ENCODE results near the gene CRPPA. TPM values are rescaled to one million over a fixed set of nuclear protein-coding genes. Genes with fewer than 3 reads are reported as not detected.

CRPPA gene
- total RNA-seq, 1 donor from 2014 or later, result 16.7 TPM

- H3K9me3 ChIP-seq (ENCODE audit: control insufficient read depth in 3 of 3, low read length in 3 of 3), result no peaks in the 10 kb centered on the region
Observed at GRCh38 chr7:16412274-16413254, 8.8 kb downstream of the CRPPA start.

GRCh38 chr7:16411391-16411790 lies 9.9 kb downstream of the CRPPA start:
- Histone ChIP-seq H3K27me3 (ENCODE audit: control insufficient read depth in 3 of 3, insufficient read depth in 3 of 3, low read length in 3 of 3) (no peaks in the 10 kb centered on the region), H3K4me3 (ENCODE audit: low read length in 3 of 3) (no peak overlapping the region), H3K9ac (ENCODE audit: low read depth in 1 of 3, low read length in 3 of 3) (no peak overlapping the region), H3K9me3 (ENCODE audit: control insufficient read depth in 3 of 3, low read length in 3 of 3) (no peaks in the 10 kb centered on the region), H3K27ac (ENCODE audit: low read depth, low read length) (no peak overlapping the region), H3K36me3 (ENCODE audit: control insufficient read depth in 3 of 3, insufficient read depth in 3 of 3, low read length in 3 of 3) (no peaks in the 10 kb centered on the region), H3K4me1 (ENCODE audit: control insufficient read depth in 3 of 3, insufficient read depth in 3 of 3, low read length in 3 of 3) (peaks cover 0 to 3% (median 0%) of the 10 kb centered on the region in 3 donors)

More at GRCh38 chr7:16412274-16413254, 8.8 kb downstream of the CRPPA start:
- H3K36me3 ChIP-seq (ENCODE audit: control insufficient read depth in 3 of 3, insufficient read depth in 3 of 3, low read length in 3 of 3), result no peaks in the 10 kb centered on the region
- H3K27me3 ChIP-seq (ENCODE audit: control insufficient read depth in 3 of 3, insufficient read depth in 3 of 3, low read length in 3 of 3), result no peaks in the 10 kb centered on the region
- H3K4me3 ChIP-seq (ENCODE audit: low read length in 3 of 3), result no peak overlapping the region
- H3K9ac ChIP-seq (ENCODE audit: low read depth in 1 of 3, low read length in 3 of 3), result no peak overlapping the region
- H3K4me1 ChIP-seq (ENCODE audit: control insufficient read depth in 3 of 3, insufficient read depth in 3 of 3, low read length in 3 of 3), result peaks cover 0 to 3% (median 0%) of the 10 kb centered on the region in 3 donors
- no peak overlapping the region for H3K27ac ChIP-seq (ENCODE audit: low read depth, low read length)

- Histone ChIP-seq H3K36me3 (ENCODE audit: control insufficient read depth in 3 of 3, insufficient read depth in 3 of 3, low read length in 3 of 3) (no peaks in the 10 kb centered on the region), H3K4me1 (ENCODE audit: control insufficient read depth in 3 of 3, insufficient read depth in 3 of 3, low read length in 3 of 3) (peaks cover 0 to 3% (median 0%) of the 10 kb centered on the region in 3 donors), H3K4me3 (ENCODE audit: low read length in 3 of 3) (no peak overlapping the region), H3K27ac (ENCODE audit: low read depth, low read length) (no peak overlapping the region), H3K9me3 (ENCODE audit: control insufficient read depth in 3 of 3, low read length in 3 of 3) (no peaks in the 10 kb centered on the region), H3K9ac (ENCODE audit: low read depth in 1 of 3, low read length in 3 of 3) (no peak overlapping the region), H3K27me3 (ENCODE audit: control insufficient read depth in 3 of 3, insufficient read depth in 3 of 3, low read length in 3 of 3) (no peaks in the 10 kb centered on the region)
Observed at GRCh38 chr7:16409777-16410176, 11.6 kb downstream of the CRPPA start.

- Histone ChIP-seq H3K27me3 (ENCODE audit: control insufficient read depth in 3 of 3, insufficient read depth in 3 of 3, low read length in 3 of 3) (no peaks in the 10 kb centered on the region), H3K27ac (ENCODE audit: low read depth, low read length) (no peak overlapping the region), H3K4me1 (ENCODE audit: control insufficient read depth in 3 of 3, insufficient read depth in 3 of 3, low read length in 3 of 3) (no peaks in the 10 kb centered on the region), H3K9ac (ENCODE audit: low read depth in 1 of 3, low read length in 3 of 3) (no peak overlapping the region), H3K4me3 (ENCODE audit: low read length in 3 of 3) (no peak overlapping the region), H3K36me3 (ENCODE audit: control insufficient read depth in 3 of 3, insufficient read depth in 3 of 3, low read length in 3 of 3) (peaks cover 0 to 10% (median 7%) of the 10 kb centered on the region in 3 donors), H3K9me3 (ENCODE audit: control insufficient read depth in 3 of 3, low read length in 3 of 3) (peaks cover 3 to 6% (median 3%) of the 10 kb centered on the region in 3 donors)
Observed at GRCh38 chr7:16404636-16405035, 16.7 kb downstream of the CRPPA start.

GRCh38 chr7:16403475-16403874 lies 17.9 kb downstream of the CRPPA start:
- Histone ChIP-seq H3K27me3 (ENCODE audit: control insufficient read depth in 3 of 3, insufficient read depth in 3 of 3, low read length in 3 of 3) (no peaks in the 10 kb centered on the region), H3K27ac (ENCODE audit: low read depth, low read length) (no peak overlapping the region), H3K4me1 (ENCODE audit: control insufficient read depth in 3 of 3, insufficient read depth in 3 of 3, low read length in 3 of 3) (no peaks in the 10 kb centered on the region), H3K4me3 (ENCODE audit: low read length in 3 of 3) (no peak overlapping the region), H3K9ac (ENCODE audit: low read depth in 1 of 3, low read length in 3 of 3) (no peak overlapping the region), H3K36me3 (ENCODE audit: control insufficient read depth in 3 of 3, insufficient read depth in 3 of 3, low read length in 3 of 3) (peaks cover 0 to 10% (median 8%) of the 10 kb centered on the region in 3 donors), H3K9me3 (ENCODE audit: control insufficient read depth in 3 of 3, low read length in 3 of 3) (peaks cover 3 to 9% (median 6%) of the 10 kb centered on the region in 3 donors)

DNA sequence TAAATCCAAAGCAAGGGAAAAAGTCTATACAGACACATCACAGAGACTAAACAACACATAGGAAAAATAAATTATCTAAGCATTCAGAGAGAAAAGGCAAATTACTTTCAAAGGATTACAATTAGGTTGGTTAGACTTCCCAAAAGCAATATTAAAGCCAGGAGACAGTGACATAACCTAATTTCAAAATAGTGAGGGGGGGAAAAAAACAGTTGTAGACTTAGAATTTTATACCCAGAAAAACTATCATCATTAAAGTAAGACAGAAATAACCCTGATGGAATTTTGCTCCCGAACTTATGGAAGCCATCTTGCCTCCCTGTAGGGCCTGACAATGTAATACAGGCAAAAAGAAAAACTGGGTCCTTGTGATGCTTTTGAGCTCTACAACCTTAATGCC lies 18.4 kb downstream of the CRPPA start:
- Histone ChIP-seq H3K4me3 (ENCODE audit: low read length in 3 of 3) (no peak overlapping the region), H3K9me3 (ENCODE audit: control insufficient read depth in 3 of 3, low read length in 3 of 3) (peaks cover 3 to 13% (median 6%) of the 10 kb centered on the region in 3 donors), H3K9ac (ENCODE audit: low read depth in 1 of 3, low read length in 3 of 3) (no peak overlapping the region), H3K27ac (ENCODE audit: low read depth, low read length) (no peak overlapping the region), H3K4me1 (ENCODE audit: control insufficient read depth in 3 of 3, insufficient read depth in 3 of 3, low read length in 3 of 3) (no peaks in the 10 kb centered on the region), H3K36me3 (ENCODE audit: control insufficient read depth in 3 of 3, insufficient read depth in 3 of 3, low read length in 3 of 3) (peaks cover 0 to 10% (median 8%) of the 10 kb centered on the region in 3 donors), H3K27me3 (ENCODE audit: control insufficient read depth in 3 of 3, insufficient read depth in 3 of 3, low read length in 3 of 3) (no peaks in the 10 kb centered on the region)

GRCh38 chr7:16402091-16402490 lies 19.2 kb downstream of the CRPPA start:
- no peak overlapping the region for H3K9ac ChIP-seq (ENCODE audit: low read depth in 1 of 3, low read length in 3 of 3)
- no peak overlapping the region for H3K4me3 ChIP-seq (ENCODE audit: low read length in 3 of 3)
- no peaks in the 10 kb centered on the region for H3K4me1 ChIP-seq (ENCODE audit: control insufficient read depth in 3 of 3, insufficient read depth in 3 of 3, low read length in 3 of 3)
- H3K36me3 ChIP-seq (ENCODE audit: control insufficient read depth in 3 of 3, insufficient read depth in 3 of 3, low read length in 3 of 3), result peaks cover 0 to 10% (median 8%) of the 10 kb centered on the region in 3 donors
- H3K27me3 ChIP-seq (ENCODE audit: control insufficient read depth in 3 of 3, insufficient read depth in 3 of 3, low read length in 3 of 3), result no peaks in the 10 kb centered on the region
- peaks cover 6 to 19% (median 8%) of the 10 kb centered on the region in 3 donors for H3K9me3 ChIP-seq (ENCODE audit: control insufficient read depth in 3 of 3, low read length in 3 of 3)
- H3K27ac ChIP-seq (ENCODE audit: low read depth, low read length), result no peak overlapping the region

DNA sequence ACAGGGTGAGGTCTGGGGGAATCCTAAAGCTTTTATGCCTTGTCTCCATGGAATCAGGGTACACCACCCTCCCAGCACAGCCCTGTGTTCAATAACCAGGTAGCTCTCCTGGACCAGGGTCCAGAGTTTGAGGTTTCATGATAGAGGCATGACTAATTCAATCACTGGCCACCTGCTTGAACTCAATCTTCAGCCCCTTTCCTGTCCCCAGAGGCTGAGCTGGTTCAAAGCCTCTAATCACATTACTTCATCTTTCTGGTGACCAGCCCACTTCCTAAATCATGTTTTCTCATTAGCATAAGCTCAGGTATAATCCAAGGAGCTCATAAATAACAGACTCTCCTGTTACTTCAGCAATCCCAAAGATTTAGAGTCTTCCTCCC lies 20.5 kb downstream of the CRPPA start:
- Histone ChIP-seq H3K36me3 (ENCODE audit: control insufficient read depth in 3 of 3, insufficient read depth in 3 of 3, low read length in 3 of 3) (peaks cover 0 to 10% (median 8%) of the 10 kb centered on the region in 3 donors), H3K4me3 (ENCODE audit: low read length in 3 of 3) (no peak overlapping the region), H3K9ac (ENCODE audit: low read depth in 1 of 3, low read length in 3 of 3) (no peak overlapping the region), H3K9me3 (ENCODE audit: control insufficient read depth in 3 of 3, low read length in 3 of 3) (peaks cover 6 to 19% (median 9%) of the 10 kb centered on the region in 3 donors), H3K4me1 (ENCODE audit: control insufficient read depth in 3 of 3, insufficient read depth in 3 of 3, low read length in 3 of 3) (no peaks in the 10 kb centered on the region), H3K27me3 (ENCODE audit: control insufficient read depth in 3 of 3, insufficient read depth in 3 of 3, low read length in 3 of 3) (no peaks in the 10 kb centered on the region), H3K27ac (ENCODE audit: low read depth, low read length) (no peak overlapping the region)

DNA sequence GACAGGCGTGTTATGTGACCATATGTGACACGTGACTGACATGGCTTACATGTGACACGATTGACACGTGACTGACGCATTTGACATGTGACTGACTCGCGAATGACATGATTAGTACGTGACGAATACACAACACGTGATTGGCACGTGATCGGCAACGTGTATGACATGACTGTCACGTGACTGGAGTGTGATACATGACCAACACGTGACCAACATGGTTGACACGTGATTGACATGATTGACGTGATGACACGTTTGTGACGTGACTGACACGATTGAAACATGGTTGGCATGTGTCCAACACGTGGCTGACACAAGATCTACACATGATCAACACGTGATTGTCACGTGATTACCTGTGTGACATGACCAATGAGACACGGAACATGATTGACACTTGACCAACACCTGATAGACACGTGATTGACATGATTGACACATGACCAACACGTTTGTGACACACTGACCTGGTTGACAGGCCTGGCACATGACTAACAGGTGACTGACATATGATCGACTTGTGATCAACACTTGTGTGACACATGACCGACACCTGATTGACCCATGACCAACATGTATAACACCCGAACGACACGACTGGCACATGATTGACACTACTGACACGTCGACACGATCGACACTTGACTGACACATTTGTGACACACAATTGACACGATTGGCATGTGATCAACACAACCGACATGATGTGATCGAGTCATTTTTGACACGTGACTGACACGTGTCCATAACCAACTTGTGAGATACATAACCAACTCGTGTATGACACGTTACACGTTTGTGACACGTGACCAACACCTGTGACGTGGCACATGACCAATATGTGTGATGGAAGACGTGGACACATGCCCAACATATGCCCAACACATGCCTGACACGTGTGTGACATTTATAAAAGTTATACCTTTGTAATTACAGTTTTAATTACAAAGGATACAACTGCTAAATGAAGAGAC lies 21.1 kb downstream of the CRPPA start:
- Histone ChIP-seq H3K4me1 (ENCODE audit: control insufficient read depth in 3 of 3, insufficient read depth in 3 of 3, low read length in 3 of 3) (no peaks in the 10 kb centered on the region), H3K27ac (ENCODE audit: low read depth, low read length) (no peak overlapping the region), H3K27me3 (ENCODE audit: control insufficient read depth in 3 of 3, insufficient read depth in 3 of 3, low read length in 3 of 3) (no peaks in the 10 kb centered on the region), H3K36me3 (ENCODE audit: control insufficient read depth in 3 of 3, insufficient read depth in 3 of 3, low read length in 3 of 3) (peaks cover 0 to 10% (median 8%) of the 10 kb centered on the region in 3 donors), H3K4me3 (ENCODE audit: low read length in 3 of 3) (no peak overlapping the region), H3K9me3 (ENCODE audit: control insufficient read depth in 3 of 3, low read length in 3 of 3) (peaks cover 6 to 19% (median 9%) of the 10 kb centered on the region in 3 donors), H3K9ac (ENCODE audit: low read depth in 1 of 3, low read length in 3 of 3) (no peak overlapping the region)
